Femur (tissue), 1 donor: ENCODE data around the gene FGD5.
A peak's percentile ranks its signal among the peaks of the same experiment; 100 is the strongest.

Experiments
- DNase-seq: peaks from one replicate; pipeline ENCODE4 v3.0.0-alpha.2; 2017

Gene FGD5

DNA sequence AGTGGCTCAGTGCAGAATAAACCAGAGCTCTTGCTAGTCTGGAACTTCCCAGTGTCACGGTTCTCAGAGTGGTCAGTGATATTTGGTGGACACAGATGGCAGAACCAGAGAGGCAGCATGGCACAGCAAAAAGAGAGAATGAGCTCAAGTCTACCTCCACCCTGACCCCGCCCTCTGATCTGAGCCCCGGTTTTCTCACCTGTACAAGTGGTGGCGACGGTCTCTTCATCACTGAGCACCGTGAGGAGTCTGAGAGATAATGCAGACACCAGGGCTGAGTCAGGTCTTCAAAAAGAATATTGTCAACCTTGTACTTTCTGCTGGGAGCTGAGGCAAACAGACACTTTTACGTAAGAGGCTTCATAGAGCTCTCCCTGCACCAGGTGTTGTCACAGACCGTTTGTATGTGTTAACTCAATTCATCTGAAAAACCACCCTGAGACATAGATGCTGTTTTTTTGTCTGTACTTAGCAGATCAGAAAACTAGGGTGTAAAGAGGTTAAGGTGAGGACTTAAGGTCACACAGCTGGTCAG, 13.2 kb downstream of the FGD5 start:
- DNase-seq, result no peak

DNA sequence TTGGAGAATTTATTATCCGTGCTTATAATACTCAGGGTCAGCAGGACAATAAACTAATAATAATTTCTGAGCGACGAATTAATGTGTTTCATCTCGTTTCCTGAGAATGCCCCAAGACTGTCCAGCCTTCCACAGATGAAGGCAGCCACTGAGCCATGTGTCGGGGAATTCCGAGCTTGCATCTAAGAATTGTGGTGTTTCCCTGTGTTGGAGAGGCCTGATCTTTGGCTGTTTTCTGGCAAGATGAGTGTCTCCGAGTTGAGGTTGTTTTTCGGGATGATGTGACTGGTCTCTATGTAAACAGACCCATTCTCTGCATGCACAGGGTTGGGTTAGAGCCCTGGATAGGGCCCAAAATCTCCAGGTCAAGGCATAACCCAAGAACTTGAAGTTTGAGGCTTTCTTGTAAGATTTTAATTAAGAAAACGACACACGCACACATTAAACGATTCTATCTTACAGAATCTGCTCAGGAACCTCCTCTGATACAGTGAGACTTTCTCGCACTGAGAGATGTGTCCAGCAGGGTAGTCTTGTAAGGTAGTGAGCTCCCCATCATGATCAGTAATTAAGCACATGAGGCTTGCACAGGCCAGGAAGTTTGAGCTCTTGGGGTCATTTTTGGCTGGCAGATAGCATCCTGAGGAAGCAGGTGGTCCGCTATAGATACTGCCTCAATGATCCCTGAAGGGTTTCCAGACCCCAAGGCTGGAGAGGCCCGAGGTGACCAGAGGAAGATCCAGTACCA, 14.4 kb downstream of the FGD5 start:
- DNase-seq, result no peak

DNA sequence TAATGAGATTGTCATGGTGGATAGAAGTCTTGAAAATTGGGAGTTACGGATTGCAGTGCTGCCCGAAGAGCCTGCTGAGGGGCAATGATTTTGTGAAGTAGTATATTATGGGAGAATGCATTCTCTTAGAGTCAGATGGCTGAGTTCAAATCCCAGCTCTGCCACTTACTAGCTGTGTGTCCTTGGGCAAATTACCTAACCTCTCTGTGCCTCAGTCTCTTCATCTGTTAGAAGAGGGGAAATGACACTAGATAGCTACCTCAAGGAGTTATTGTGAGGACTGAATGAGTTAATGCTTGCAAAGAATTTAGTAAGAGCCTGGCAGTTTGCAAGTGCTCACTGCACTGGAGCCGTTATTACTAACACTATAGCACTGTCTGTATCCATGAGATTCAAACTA, 15.4 kb downstream of the FGD5 start:
- DNase-seq, result no peak

DNA sequence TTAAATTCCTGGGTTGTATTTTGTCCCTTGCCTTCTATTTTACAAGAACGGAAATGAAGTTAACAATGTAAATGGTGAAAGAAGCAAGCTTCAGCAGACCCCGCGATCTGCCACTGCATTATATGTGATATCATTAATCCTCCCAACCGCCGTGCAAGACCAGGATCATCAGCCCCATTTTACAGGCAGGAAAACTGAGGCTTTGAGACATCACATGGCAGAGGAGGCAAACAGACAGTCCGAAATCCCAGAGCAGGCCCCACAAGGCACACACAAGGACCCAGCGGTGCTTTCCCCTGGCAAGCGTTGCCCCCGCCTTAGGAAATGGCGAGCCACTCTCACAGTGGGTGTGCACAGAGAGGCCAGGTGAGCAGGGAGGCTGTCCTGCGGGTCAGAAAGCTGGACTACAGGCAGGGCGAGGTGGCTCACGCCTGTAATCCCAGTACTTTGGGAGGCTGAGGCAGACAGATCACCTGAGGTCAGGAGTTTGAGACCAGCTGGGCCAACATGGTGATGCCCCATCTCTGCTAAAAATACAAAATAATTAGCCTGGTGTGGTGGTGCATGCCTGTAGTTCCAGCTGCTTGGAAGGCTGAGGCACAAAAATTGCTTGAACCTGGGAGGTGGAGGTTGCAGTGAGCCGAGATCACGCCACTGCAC, 16.2 kb downstream of the FGD5 start:
- no peak for DNase-seq

DNA sequence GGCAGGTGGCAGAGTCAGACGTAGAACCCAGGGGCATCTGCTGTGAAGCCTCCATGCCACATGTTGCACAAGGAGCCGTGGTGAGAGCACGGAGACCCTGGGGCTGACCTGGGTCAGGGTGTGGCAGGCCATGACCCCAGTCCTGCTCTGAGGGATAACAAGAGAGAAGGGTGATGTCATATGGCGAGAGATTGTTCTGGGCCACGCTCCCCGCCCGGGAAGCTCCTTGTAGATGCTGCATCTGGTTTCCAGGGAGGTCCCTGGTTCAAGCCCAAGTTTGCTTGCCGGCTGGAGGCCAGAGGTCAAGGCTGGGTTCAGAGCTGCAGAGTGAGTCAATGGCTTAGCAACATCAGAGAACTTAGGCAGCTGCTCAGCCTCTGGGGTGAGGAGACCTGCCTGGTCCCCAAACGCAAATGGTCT, 17.3 kb downstream of the FGD5 start:
- peak; percentile 45 for DNase-seq

DNA sequence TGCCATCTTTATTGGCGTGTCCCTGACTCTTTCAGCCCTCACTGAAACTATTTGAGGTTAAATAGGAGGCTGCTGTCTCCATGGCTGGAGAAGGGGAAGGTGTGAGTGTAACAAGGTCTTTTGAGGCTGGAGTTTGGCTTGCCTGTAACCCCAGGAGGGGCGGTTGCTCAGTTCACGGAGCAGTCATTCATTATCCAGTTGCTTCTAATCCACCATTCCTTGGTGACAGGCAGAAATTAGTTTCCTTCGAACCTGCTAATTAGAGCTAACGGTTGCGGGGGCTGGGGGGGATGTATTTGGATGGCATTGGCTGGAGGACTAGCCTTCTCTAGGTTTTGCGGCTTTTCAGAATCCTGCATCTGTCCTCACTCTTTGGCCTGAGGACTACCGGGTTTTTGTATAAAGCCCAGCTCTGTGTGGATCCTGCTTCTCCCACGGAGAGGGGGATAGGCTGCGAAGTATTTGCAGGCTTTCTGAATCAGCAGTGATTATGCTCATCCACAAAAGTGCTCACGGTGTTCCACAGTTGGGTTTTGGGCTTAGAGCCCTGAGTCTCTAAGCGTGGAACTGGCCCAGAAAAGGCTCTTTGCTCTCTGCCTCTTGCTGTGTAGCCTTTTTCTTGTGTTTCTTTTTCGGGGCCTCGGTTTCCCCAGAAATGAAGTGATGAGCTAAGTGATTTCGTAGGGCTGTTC, 18.6 kb downstream of the FGD5 start:
- no peak for DNase-seq

DNA sequence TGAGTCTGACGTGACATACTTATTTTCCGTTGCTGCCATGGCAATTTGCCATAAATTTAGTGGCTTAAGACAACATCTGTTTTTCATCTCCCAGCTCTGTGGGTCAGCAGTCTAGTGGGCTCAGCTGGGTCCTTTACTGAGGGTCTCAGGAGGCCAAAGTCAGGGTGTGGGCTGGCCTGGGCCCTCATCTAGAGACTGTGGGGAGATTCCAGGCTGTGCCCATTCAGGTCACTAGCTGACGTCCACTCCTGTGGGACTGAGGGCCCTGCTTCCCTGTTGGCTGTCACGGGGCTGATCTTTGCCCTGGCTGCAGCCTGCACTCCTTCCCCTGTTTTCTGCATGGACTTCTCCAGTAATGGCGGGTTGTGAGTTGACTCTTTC, 19.1 kb downstream of the FGD5 start:
- DNase-seq, result peak; percentile 51

DNA sequence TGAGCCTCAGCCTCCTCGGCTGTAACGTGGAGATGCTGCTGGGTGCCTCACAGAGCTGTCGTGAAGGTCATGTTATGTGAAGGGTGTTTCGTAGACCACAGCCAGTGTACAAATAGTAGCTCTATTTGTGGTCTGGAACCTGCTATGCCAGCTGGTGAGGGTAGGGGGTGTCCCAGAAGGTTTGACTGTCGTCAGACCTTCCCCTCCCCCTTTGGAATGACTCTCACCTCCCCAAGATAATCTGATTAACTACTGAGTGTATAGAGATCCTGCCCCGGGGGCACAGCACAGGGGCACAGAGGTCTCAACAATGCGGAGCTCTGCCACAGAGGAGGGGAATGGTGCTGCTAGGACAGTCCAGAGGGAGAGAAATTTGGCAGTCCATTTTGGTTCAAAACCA, 20.5 kb downstream of the FGD5 start:
- DNase-seq, result no peak

DNA sequence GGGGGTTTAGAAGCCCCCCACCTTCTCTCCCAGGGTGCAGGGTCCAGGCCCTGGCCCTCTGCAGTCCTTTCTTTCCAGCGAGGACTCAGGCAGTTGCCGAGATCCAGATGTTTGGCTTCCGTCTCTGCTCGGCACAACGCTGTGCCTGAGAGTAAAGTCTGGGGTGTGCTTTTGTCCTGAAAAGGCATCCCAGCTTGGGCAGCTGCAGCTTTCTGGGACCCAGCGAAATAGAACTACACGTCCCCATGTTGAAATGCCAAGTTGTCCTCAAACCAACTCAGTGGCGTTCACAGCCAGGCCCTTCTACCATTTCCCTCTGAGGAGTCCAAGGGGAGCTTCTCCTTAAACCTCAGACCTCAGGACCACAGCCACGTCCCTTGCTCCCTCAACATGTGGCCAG, 23.1 kb downstream of the FGD5 start:
- DNase-seq, result peak; percentile 51

DNA sequence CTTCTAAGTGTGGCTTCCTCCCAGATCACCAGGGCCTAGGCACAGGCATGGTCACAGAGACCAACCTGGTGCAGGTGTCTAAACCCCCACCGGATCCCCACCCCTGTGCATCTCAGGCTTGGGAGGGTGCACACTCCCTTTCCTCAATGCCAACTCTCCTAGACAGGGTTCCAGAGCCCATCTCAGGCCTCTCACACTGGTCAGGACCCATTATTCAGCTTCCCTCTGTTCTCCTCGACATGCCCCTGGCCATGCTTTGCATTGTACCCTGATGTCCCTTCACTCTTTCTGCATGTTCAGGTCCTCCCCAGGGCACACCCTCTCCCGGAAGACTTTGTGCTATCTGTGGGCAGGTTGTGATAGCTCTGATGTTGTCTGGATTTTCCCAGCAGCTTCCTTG, 23.5 kb downstream of the FGD5 start:
- no peak for DNase-seq

DNA sequence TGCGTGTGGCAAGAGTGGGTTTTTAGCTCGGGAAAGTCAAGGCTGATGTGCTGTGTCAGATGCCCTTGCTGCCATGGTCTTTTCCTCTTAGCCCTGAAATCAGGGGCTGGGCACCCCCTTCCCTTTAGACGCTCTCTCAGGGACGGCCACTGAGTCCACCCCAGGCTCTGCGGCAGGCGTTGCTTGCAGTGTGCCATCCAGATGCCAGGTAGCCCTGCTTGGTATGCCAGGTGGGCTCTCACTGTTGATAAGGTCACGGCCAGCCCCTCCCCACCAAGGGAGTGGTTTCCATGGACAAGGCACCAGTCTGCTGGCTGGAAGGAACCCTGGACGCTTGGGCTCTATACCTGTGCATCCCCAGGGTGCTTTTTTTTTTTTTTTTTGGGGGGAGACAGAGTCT, 24.6 kb downstream of the FGD5 start:
- DNase-seq, result no peak

DNA sequence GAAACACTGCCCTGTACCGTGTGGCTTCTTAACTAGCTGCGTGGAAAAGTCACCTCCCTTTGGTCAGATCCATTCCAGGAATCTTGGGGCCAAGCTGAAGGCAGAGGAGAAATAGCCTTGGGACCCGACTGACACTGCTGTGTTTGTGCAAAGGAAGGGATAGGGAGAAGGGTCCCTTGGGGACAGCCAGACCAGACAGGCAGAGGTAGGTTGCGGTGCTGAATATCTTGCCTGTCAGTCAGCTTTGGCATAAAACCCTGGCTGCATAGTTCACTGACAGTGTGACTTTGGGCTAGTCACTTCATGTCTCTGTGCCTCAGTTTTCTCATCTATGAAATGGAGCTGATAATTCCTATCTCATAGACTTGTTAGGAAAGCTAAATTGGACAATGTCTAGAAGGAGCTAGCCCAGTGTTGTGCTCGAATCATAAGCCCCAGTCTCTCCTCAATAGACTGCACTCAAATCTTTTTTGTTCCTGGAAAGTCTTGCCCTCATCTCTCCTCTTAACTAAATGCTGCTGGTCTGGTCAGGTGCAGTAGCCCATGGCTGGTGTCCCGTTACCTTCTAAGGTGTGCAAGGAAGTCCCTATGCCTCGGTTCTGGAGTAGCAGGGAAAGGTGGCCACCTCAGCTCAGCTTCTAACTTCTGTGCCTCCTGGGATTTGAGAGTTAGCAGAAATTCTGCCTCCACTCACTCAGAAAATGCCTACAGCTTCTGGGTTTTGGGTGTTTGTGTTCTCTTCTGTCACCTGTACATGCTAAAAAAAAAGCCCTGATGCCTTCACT, 25.8 kb downstream of the FGD5 start:
- no peak for DNase-seq

DNA sequence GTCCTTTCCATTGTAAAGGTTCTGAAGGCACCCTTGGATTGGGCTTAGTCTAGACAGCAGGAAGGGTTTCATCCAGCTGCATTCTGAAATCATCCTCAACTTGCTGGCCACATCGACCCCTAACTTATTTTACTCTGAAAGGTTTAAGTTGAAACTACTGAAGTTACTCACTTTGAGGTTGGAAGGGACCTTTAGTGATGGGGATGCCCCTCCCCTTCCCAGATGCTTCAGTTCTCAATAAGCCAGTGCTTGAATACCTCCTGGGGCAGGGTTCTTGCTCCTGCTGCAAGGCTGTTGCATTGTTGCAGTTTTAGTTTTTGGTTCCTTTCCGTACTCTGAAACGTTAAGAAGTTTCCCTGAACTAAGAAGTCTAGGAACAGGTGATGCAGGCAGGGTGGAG, 26.4 kb downstream of the FGD5 start:
- peak; percentile 4 for DNase-seq

DNA sequence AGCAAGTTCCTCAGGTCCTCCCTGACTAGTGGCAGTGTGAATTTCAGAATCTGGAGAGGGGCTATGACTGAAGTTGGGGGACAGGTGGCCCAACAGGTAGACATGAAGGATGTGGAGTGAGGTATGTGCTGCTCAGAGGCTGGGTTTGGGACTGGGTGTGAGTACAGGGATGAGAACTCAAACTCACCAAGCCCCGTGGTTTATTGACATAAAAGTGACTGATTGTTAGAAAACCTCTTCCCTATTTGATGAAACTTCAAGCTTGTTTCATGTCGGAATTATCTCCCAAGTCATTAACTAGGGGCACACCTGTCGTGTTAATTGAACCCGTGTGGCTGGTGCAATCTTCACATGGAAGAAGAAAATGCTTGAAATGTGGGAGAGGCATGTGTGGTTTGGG, 27.1 kb downstream of the FGD5 start:
- DNase-seq, result no peak

DNA sequence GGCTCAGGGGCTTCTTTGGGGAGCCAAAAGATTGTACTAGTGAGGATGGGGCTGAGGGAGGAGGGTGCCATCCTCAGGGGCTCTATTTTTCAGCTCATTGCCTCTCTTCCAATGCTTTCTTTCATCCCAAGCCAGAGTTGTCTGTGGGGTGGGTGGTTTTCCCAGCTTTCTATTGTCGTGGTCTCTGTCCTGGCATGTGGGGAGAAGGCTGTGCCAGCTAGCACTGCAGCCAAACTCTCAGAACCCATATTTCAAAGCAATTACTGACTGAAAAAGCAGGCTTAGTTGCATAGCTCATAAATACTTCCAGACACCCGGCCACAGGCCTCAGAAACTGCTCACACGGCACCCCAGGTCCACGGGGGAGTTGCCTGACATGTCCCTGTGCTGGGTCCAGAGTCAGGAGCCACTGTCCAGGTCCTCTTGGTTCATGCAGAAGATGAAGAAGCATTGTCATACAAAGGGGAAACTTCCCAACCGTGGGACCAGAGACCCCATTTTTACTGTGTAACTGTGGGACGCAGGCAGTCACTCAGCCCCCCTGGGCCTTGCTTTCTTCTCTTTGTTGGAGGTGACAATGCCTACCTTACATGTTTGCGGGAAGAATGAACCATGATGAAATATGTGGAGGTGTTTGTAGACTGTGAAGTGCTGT, 27.6 kb downstream of the FGD5 start:
- peak; percentile 35 for DNase-seq

DNA sequence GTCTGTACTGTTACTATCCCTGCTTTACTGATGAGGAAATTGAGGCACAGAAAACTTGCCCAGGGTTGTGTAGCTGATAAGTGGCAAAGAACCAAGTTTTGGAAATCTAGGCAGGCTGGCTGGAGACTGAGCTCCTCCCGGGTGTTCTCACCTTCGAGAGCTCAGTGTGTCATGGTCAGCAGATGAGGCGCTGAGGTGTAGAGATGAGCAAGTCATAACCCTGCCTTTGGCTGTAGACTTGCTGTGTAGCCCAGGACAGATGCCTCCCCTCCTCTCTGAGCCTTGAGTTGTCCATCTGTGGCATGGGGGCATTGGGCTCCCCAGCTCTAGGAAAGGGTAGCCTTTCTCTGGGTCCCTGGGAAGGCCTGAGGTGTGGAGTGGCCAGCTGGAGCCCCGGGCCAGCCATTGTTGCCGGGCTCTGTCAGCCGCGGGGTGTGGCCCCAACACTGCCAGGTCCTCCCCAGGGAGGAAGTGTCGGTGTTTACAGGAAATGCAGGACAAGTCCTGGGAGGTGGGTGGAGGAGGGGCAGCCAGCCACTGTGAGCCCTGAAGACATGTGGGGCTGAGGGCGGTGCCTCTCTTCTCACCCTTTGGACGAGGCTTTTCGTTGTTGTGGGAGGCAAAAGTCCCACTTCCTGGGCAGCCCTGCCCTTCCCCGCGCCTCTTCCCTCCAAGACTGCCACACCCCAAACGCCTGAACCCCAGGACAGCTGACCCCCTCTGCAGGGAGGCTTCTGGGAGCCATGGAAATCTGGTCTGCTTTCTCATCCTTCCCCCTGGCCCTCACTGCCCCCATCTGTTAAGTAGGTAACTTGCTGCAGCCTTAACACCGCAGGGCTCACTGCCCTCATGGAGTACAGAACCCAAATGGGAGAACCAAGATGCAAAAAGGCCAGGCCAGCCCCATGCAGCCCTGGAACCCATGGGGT, 29.1 kb downstream of the FGD5 start:
- no peak for DNase-seq

DNA sequence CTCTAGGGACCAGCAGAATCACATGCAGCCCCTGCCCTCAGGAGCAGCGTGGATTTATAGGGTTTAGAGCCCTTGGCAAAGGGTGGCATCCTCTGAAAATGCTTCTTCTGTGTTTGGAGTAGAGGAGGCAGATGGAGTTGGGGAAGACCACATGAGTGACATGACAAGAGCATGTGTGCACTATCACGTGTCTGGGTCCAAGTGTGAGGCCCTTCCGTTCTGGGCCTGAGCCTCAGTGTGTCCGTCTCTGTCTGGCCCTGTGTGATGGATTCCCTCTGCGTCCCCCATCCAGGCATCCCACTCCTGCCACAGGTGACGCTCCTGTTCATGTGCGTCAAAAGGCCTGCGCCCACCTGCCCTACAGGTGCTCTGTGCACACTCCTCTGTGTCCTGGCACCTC, 30.1 kb downstream of the FGD5 start:
- DNase-seq, result no peak

DNA sequence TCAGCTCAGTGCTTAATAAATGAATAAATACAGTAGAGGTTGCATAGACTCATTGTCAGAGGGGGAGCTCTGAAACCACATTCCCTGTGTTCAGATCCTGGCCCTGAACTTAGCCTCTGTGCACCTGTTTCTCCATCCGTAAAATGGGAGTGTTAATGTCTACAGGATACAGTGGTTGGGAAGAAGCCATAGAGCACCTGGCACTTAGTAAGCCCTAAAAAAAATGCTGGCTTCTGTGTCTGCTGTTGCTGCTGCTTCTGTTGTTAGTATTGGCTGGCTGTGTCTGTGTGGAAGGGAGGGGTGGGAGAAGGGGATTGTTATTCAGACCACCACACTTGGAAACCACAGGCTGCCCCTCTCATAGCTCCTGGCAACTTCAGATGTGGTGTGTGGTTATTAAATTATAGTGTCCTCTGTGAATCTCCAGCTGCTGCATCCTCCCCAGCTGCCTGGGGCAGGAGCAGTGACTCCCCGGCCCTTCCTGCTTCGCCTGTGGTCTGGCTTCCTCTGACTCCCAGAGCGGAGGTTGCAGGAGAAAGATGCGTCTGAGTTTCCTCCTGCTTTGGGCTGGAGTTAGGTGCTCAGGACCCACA, 31.0 kb downstream of the FGD5 start:
- DNase-seq, result peak; percentile 76

DNA sequence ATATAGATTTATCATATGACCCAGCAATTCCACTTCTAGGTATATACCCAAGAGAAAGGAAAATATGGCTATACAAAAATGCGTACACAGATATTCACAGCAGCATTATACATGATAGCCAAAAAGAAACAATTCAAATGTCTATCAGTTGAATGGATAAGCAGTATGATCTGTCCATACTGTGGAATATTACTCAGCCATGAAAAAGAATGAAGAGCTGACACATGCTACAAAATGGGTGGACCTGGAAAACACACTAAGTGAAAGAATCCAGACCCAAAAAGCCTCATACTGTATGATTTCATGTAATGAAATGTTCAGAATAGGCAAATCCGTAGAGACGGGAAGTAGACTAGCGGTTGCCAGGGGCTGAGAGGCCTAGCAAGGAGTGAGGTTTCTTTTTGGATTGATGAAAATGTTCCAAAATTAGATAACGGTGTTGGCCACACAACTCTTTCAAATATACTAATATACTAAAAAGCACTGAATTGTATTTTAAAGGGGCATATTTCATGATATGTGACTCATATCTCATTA, 33.4 kb downstream of the FGD5 start:
- peak; percentile 66 for DNase-seq

DNA sequence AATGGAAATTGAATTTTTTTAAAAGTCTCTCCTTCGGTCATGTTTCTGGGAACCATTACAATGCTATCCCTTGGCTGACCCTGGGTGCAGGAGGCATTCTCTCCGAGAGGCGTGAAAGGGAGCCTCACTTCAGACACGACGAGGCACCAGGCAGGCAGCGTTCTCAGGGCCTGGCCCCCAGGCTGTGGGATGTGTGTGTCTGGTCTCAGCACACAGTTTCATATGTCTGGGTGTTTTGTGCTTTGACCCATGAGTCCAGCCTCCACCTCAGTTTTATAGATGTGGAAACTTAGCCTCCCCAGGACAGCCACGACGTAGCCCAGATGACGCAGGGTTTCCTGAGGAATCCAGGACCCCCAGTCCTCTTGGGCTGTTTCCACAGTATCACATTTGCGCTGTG, 34.0 kb downstream of the FGD5 start:
- DNase-seq, result peak; percentile 85
